Measurements from ENCODE around the gene NPC1. TPM values are rescaled to one million over a fixed set of nuclear protein-coding genes. Genes with fewer than 3 reads are reported as not detected.
"Not testable (repeated sequence)": the region's sequence is repeated elsewhere in the genome, so short reads cannot be mapped to it uniquely, and the experiment has no call there.

Gene NPC1
- total RNA-seq, 6 experiments from 2014 or later = 25.4 to 46.2 (median 34.3) TPM

GRCh38 chr18:23493654-23494053 is 92.7 kb downstream of the NPC1 start:
- TF ChIP-seq, protein P1, sequence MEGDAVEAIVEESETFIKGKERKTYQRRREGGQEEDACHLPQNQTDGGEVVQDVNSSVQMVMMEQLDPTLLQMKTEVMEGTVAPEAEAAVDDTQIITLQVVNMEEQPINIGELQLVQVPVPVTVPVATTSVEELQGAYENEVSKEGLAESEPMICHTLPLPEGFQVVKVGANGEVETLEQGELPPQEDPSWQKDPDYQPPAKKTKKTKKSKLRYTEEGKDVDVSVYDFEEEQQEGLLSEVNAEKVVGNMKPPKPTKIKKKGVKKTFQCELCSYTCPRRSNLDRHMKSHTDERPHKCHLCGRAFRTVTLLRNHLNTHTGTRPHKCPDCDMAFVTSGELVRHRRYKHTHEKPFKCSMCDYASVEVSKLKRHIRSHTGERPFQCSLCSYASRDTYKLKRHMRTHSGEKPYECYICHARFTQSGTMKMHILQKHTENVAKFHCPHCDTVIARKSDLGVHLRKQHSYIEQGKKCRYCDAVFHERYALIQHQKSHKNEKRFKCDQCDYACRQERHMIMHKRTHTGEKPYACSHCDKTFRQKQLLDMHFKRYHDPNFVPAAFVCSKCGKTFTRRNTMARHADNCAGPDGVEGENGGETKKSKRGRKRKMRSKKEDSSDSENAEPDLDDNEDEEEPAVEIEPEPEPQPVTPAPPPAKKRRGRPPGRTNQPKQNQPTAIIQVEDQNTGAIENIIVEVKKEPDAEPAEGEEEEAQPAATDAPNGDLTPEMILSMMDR (IDR thresholded peaks at IDR 0.05) = no peak
- H3K9me3 Mint-ChIP-seq = no peaks in the 10 kb centered on the region
- peaks cover 4% of the 10 kb centered on the region; the same call in 1 of the 2 replicates for H3K27me3 Mint-ChIP-seq (ENCODE audit: insufficient read depth)
- no peak overlapping the region for H3K27ac Mint-ChIP-seq
- no peak overlapping the region for H3K4me3 Mint-ChIP-seq
- no peak for DNase-seq
- H3K36me3 Mint-ChIP-seq (ENCODE audit: low read depth) = peaks cover 10% of the 10 kb centered on the region
- peaks cover 8% of the 10 kb centered on the region for H3K4me1 Mint-ChIP-seq (ENCODE audit: low read depth)

GRCh38 chr18:23489586-23489985 is 96.7 kb downstream of the NPC1 start:
- H3K27me3 Mint-ChIP-seq (ENCODE audit: insufficient read depth); H3K9me3 Mint-ChIP-seq; H3K4me3 Mint-ChIP-seq; DNase-seq; H3K27ac Mint-ChIP-seq: not testable (repeated sequence)
- peaks cover 10% of the 10 kb centered on the region for H3K36me3 Mint-ChIP-seq (ENCODE audit: low read depth)
- H3K4me1 Mint-ChIP-seq (ENCODE audit: low read depth) = peaks cover 25% of the 10 kb centered on the region

GRCh38 chr18:23487738-23488570 is 98.4 kb downstream of the NPC1 start:
- peak overlapping the region; percentile 11; the same call in 1 of the 2 replicates for H3K4me3 Mint-ChIP-seq
- H3K36me3 Mint-ChIP-seq (ENCODE audit: low read depth) = peaks cover 14% of the 10 kb centered on the region
- H3K4me1 Mint-ChIP-seq (ENCODE audit: low read depth) = peaks cover 25% of the 10 kb centered on the region
- TF ChIP-seq, protein P1 (IDR thresholded peaks at IDR 0.05) = no peak
- DNase-seq = no peak
- H3K27me3 Mint-ChIP-seq (ENCODE audit: insufficient read depth) = peaks cover 4% of the 10 kb centered on the region; the same call in 1 of the 2 replicates
- H3K27ac Mint-ChIP-seq = no peak overlapping the region
- no peaks in the 10 kb centered on the region for H3K9me3 Mint-ChIP-seq

DNA sequence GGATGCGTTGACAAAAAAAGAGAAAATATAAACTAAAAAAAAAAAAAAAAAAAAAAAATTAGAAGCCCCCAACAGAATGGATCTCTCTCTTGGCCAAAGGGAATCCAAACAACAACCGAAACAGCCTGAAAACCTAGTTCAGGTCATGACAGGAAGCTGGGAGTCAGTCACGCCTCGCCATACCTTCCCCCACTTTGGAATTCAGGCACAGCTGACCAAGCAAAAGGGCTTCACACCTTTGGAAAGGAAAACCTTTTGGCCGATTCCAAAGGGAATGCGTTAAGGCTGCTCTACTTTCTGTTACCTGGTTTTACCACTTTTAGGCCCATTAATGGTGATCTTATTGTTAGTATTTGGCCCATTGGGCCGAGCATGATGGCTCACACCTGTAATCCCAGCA is 100.9 kb downstream of the NPC1 start:
- peaks cover 17% of the 10 kb centered on the region for H3K36me3 Mint-ChIP-seq (ENCODE audit: low read depth)
- peaks cover 4% of the 10 kb centered on the region; the same call in 1 of the 2 replicates for H3K27me3 Mint-ChIP-seq (ENCODE audit: insufficient read depth)
- TF ChIP-seq, protein P1 (IDR thresholded peaks at IDR 0.05) = no peak
- no peak for DNase-seq
- H3K4me1 Mint-ChIP-seq (ENCODE audit: low read depth) = peaks cover 25% of the 10 kb centered on the region
- H3K4me3 Mint-ChIP-seq = no peak overlapping the region
- H3K27ac Mint-ChIP-seq = no peak overlapping the region
- no peaks in the 10 kb centered on the region for H3K9me3 Mint-ChIP-seq

GRCh38 chr18:23484561-23485182 is 101.6 kb downstream of the NPC1 start:
- TF ChIP-seq, protein P1 (IDR thresholded peaks at IDR 0.05) = no peak
- Mint-ChIP-seq H3K9me3 (no peaks in the 10 kb centered on the region), H3K4me1 (ENCODE audit: low read depth) (peaks cover 25% of the 10 kb centered on the region), H3K27ac (no peak overlapping the region), H3K36me3 (ENCODE audit: low read depth) (peaks cover 13% of the 10 kb centered on the region), H3K27me3 (ENCODE audit: insufficient read depth) (peaks cover 1% of the 10 kb centered on the region; the same call in 1 of the 2 replicates), H3K4me3 (no peak overlapping the region)
- no peak for DNase-seq

Other genes starting within 250 kb of the NPC1 start
- 10 to 100 TPM; 37.9 to 46.1 (median 42.4) TPM for gene RIOK3, start 133.2 kb downstream of the NPC1 start, total RNA-seq (2021; fragmentation: NEBNext Ultra II Directional; extraction: Animal tissue kit (Norgen Biotek cat#: 25700))
- gene RMC1, start 83.0 kb downstream of the NPC1 start, total RNA-seq (2021; fragmentation: NEBNext Ultra II Directional; extraction: Animal tissue kit (Norgen Biotek cat#: 25700)) = 10 to 100 TPM; 17.3 to 19.9 (median 19.4) TPM
- gene ANKRD29, start 76.4 kb upstream of the NPC1 start, total RNA-seq (2021; fragmentation: NEBNext Ultra II Directional; extraction: Animal tissue kit (Norgen Biotek cat#: 25700)) = under 1 TPM; 0.13 to 0.50 (median 0.22) TPM
- 1 to 10 TPM in 2 of 6 experiments, under 1 TPM in 4; 0.46 to 1.6 (median 0.54) TPM for gene LAMA3, start 102.9 kb upstream of the NPC1 start, total RNA-seq (2021; fragmentation: NEBNext Ultra II Directional; extraction: Animal tissue kit (Norgen Biotek cat#: 25700))

Measured in HFFc6 (cell line).